Thoracic aorta (tissue), 2 donors: ENCODE data around the gene CPTP. TPM values are rescaled to one million over a fixed set of nuclear protein-coding genes. Genes with fewer than 3 reads are reported as not detected.

Experiments used
- ATAC-seq: fragments of 150-250 bp; one replicate; pipeline ENCODE4 v1.8.0; 2017; ENCODE audit warnings: low read depth; ENCODE audit not compliant: insufficient number of reproducible peaks, low FRiP score
- DNase-seq: peaks from one replicate; pipeline ENCODE4 v3.0.0-alpha.2; 2020; ENCODE audit warnings: low spot score
- H3K27ac ChIP-seq, 2 donors: fragments of 200-600 bp; sonication (generic); 1 replicate in 1 of 2; 2 replicates in 1 of 2; pipeline ENCODE4 v1.5.1; 2016; ENCODE audit warnings: mild to moderate bottlenecking in 2 of 2, moderate library complexity in 2 of 2
- H3K27me3 ChIP-seq: fragments of 200-600 bp; sonication (generic); replicated peaks from 2 replicates; pipeline ENCODE4 v1.6.0; 2016; ENCODE audit warnings: mild to moderate bottlenecking; ENCODE audit not compliant: insufficient read depth
- H3K36me3 ChIP-seq: fragments of 200-600 bp; sonication (generic); one replicate; pipeline ENCODE4 v1.5.1; 2016
- H3K4me1 ChIP-seq, 2 donors: fragments of 200-600 bp; sonication (generic); 1 replicate in 1 of 2; 2 replicates in 1 of 2; pipeline versions ENCODE4 v1.5.1 to v1.6.0; 2016; ENCODE audit warnings: low read depth in 2 of 2, mild to moderate bottlenecking in 1 of 2; ENCODE audit not compliant: control insufficient read depth in 1 of 2
- H3K4me3 ChIP-seq: fragments of 200-600 bp; sonication (generic); 2 replicates; pipeline ENCODE4 v1.5.1; 2016; ENCODE audit warnings: mild to moderate bottlenecking
- H3K9me3 ChIP-seq: fragments of 200-600 bp; sonication (generic); 2 replicates; pipeline ENCODE4 v1.5.1; 2016
- total RNA-seq, 2 donors: library from RNA; depleted of rRNA; stranded (reverse); fragments of >200 nt; gene quantifications; one replicate each; pipeline versions ENCODE4 v1.1.0 to v1.2.3, GENCODE V29; 2016
- TF ChIP-seq, protein P1 (sequence below): fragments of 200-600 bp; sonication (generic); IDR thresholded peaks from one replicate; pipeline ENCODE4 v1.5.1; 2019; ENCODE audit warnings: antibody characterized with exemption

The CPTP gene
- total RNA-seq, 2 donors from 2014 or later = 16.4 to 26.3 TPM

DNA sequence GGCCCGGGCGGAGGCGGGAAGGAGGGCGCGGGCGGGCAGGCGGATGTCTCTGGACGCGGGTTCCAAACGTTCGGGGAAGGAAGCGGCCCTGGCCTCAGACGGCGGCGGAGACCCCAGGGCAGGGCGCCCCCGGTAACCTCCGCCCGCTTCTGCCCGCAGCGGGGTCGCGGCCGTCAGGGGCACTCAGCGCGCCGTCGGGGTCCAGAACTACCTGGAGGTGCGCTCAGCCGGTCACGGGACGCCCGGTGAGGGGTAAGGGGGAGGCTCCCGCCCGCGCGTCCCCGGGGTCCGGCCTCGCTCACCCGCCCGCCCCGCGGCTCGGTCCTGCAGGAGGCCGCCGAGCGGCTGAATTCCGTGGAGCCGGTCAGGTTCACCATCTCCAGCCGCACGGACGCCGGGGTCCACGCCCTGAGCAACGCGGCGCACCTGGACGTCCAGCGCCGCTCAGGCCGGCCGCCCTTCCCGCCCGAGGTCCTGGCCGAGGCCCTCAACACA, 15.8 kb upstream of the CPTP start:
- Histone ChIP-seq H3K27me3 (no peaks in the 10 kb centered on the region), H3K4me1 (peaks cover 29 to 44% of the 10 kb centered on the region in 2 donors), H3K4me3 (peak overlapping the region; percentile 88), H3K36me3 (peaks cover 27% of the 10 kb centered on the region), H3K27ac (peak overlapping the region; percentile 80 to 90), H3K9me3 (no peaks in the 10 kb centered on the region)
- TF ChIP-seq, protein P1, sequence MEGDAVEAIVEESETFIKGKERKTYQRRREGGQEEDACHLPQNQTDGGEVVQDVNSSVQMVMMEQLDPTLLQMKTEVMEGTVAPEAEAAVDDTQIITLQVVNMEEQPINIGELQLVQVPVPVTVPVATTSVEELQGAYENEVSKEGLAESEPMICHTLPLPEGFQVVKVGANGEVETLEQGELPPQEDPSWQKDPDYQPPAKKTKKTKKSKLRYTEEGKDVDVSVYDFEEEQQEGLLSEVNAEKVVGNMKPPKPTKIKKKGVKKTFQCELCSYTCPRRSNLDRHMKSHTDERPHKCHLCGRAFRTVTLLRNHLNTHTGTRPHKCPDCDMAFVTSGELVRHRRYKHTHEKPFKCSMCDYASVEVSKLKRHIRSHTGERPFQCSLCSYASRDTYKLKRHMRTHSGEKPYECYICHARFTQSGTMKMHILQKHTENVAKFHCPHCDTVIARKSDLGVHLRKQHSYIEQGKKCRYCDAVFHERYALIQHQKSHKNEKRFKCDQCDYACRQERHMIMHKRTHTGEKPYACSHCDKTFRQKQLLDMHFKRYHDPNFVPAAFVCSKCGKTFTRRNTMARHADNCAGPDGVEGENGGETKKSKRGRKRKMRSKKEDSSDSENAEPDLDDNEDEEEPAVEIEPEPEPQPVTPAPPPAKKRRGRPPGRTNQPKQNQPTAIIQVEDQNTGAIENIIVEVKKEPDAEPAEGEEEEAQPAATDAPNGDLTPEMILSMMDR = no peak
- DNase-seq (no peak), ATAC-seq (no peak)

DNA sequence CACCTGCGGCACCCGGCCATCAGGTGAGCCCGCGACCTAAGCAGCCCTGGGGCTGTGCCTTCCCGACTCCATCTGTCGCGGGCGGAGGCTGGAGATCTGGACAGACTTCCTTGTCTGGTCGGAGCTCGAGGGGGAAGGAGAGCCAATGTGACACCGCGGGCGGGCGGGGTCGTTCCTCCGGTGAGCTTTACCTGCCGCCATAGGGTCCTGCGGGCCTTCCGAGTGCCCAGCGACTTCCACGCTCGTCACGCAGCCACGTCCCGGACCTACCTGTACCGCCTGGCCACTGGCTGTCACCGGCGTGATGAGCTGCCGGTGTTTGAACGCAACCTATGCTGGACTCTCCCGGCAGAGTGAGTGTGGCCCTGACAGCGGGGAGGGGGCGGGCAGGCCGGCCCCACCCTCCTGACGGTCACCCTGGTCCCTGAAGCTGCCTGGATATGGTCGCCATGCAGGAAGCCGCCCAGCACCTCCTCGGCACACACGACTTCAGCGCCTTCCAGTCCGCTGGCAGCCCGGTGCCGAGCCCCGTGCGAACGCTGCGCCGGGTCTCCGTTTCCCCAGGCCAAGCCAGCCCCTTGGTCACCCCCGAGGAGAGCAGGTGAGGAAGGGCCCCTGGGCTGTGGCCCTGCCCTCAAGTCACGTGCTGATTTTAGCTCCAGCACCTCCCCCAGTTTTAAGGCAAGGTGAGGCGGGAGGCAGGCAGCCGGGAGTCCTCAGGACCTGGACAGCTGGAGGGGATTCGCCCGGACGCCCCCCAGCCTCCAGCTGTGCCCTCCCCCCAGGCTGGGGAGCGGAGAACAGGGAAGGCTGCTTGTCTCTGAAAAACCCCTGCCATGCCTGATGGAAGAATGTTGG, 15.1 kb upstream of the CPTP start:
- TF ChIP-seq, protein P1 = no peak
- no peaks in the 10 kb centered on the region for H3K9me3 ChIP-seq
- DNase-seq (no peak), ATAC-seq (no peak)
- H3K27ac ChIP-seq = peak overlapping the region; percentile 38 to 90
- H3K27me3 ChIP-seq = no peaks in the 10 kb centered on the region
- H3K4me3 ChIP-seq = peak overlapping the region; percentile 88
- H3K36me3 ChIP-seq = peaks cover 33% of the 10 kb centered on the region
- H3K4me1 ChIP-seq = peaks cover 27 to 41% of the 10 kb centered on the region in 2 donors

DNA sequence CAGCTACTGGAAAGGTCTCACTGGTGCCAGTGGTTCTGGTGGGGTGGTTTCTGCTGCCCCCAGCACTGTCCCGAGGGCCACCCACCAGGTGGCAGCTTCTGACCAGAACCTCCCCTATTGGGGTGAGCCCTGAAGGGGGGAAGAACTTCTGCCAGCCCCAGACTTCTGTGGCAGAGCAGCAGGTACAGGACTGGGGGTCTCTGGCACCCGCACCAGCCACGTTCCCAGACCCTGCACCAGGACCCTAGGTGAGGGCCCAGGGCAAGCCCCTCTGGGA, 14.6 kb upstream of the CPTP start:
- no peak overlapping the region for H3K4me3 ChIP-seq
- peaks cover 37% of the 10 kb centered on the region for H3K36me3 ChIP-seq
- DNase-seq (no peak), ATAC-seq (no peak)
- no peaks in the 10 kb centered on the region for H3K9me3 ChIP-seq
- H3K27ac ChIP-seq = peak overlapping the region in 1 of 2 donors; percentile 38
- H3K27me3 ChIP-seq = no peaks in the 10 kb centered on the region
- H3K4me1 ChIP-seq = peaks cover 21 to 35% of the 10 kb centered on the region in 2 donors
- TF ChIP-seq, protein P1 = no peak

DNA sequence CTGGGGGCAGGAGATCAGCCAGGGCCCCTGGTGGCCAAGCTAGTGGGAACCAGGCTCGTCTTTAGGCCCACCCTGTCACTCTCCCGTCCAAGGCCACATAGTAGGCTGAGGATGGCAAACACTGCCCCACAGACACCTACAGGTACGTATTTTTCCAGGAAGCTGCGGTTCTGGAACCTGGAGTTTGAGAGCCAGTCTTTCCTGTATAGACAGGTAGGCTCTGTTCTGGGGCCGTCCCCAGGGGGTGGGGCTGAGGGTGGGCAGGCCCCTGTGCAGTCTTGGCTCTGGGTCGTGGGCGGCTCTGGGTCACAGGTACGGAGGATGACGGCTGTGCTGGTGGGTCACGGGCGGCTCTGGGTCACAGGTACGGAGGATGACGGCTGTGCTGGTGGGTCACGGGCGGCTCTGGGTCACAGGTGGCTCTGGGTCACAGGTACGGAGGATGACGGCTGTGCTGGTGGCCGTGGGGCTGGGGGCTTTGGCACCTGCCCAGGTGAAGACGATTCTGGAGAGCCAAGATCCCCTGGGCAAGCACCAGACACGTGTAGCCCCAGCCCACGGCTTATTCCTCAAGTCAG, 14.0 kb upstream of the CPTP start:
- Histone ChIP-seq H3K27me3 (no peaks in the 10 kb centered on the region), H3K36me3 (peaks cover 37% of the 10 kb centered on the region), H3K4me1 (peaks cover 16 to 30% of the 10 kb centered on the region in 2 donors), H3K9me3 (no peaks in the 10 kb centered on the region), H3K4me3 (no peak overlapping the region), H3K27ac (no peak overlapping the region)
- TF ChIP-seq, protein P1 = no peak
- no peak for ATAC-seq
- no peak for DNase-seq
